HepG2 (cell line): ENCODE measurements around the gene WNT6. TPM values are rescaled to one million over a fixed set of nuclear protein-coding genes. Genes with fewer than 3 reads are reported as not detected.

Source experiments
- AHR ChIP-seq: IDR thresholded peaks from 2 replicates; pipeline ENCODE4 v1.6.1; 2018; ENCODE audit warnings: missing genetic modification reagents, missing compliant biosample characterization
- ATF5 ChIP-seq: sonication (generic); formaldehyde crosslinking; IDR thresholded peaks from 2 replicates; pipeline ENCODE4 v1.4.0; 2020; ENCODE audit warnings: mild to moderate bottlenecking, low read depth, missing genetic modification reagents
- CBFB ChIP-seq: sonication (generic); formaldehyde crosslinking; IDR thresholded peaks from 2 replicates; pipeline ENCODE4 v1.4.0; 2020; ENCODE audit warnings: missing genetic modification reagents
- CERS6 ChIP-seq: sonication (generic); formaldehyde crosslinking; IDR thresholded peaks from 2 replicates; pipeline ENCODE4 v1.5.0; 2020; ENCODE audit warnings: missing genetic modification reagents
- ETS1 ChIP-seq: sonication (generic); formaldehyde crosslinking; IDR thresholded peaks from 2 replicates; pipeline ENCODE4 v1.4.0; 2020; ENCODE audit warnings: missing genetic modification reagents
- FOXO1 ChIP-seq: sonication (generic); formaldehyde crosslinking; IDR thresholded peaks from 2 replicates; pipeline ENCODE4 v1.4.0; 2020; ENCODE audit warnings: missing genetic modification reagents
- HOXA3 ChIP-seq: sonication (generic); formaldehyde crosslinking; IDR thresholded peaks from 2 replicates; pipeline ENCODE4 v1.5.0; 2020; ENCODE audit warnings: missing genetic modification reagents
- KDM1A ChIP-seq: IDR thresholded peaks from 2 replicates; pipeline ENCODE4 v1.6.1; 2016; ENCODE audit warnings: missing compliant biosample characterization
- LCORL ChIP-seq, 2 experiments: fragments of 450-650 bp in 1 of 2; sonication (generic) in 1 of 2; formaldehyde crosslinking in 1 of 2; IDR thresholded peaks; 2 replicates each; pipeline versions ENCODE4 v1.5.0 to v1.6.1; 2017 to 2020; ENCODE audit warnings: antibody characterized with exemption in 1 of 2, missing genetic modification reagents in 1 of 2
- MAFF ChIP-seq: IDR thresholded peaks from 2 replicates; pipeline ENCODE4 v1.6.1; 2011; ENCODE audit warnings: low read depth, low read length, improper control_type of control experiment
- MATR3 ChIP-seq: sonication (generic); formaldehyde crosslinking; IDR thresholded peaks from 2 replicates; pipeline ENCODE4 v1.4.0; 2020; ENCODE audit warnings: missing genetic modification reagents
- MTF1 ChIP-seq: sonication (generic); formaldehyde crosslinking; IDR thresholded peaks from 2 replicates; pipeline ENCODE4 v1.5.0; 2020; ENCODE audit warnings: missing genetic modification reagents
- NR2F2 ChIP-seq: IDR thresholded peaks from 2 replicates; pipeline ENCODE4 v1.6.1; 2012; ENCODE audit warnings: low read depth, inconsistent platforms, borderline replicate concordance
- POLR2AphosphoS2 ChIP-seq: IDR thresholded peaks from 2 replicates; pipeline ENCODE4 v1.6.1; 2011; ENCODE audit warnings: low read depth, low read length, improper control_type of control experiment
- SIN3A ChIP-seq: IDR thresholded peaks from 2 replicates; pipeline ENCODE4 v1.6.1; 2011; ENCODE audit warnings: low read depth, mild to moderate bottlenecking, control low read depth, low read length, borderline replicate concordance
- SNAPC2 ChIP-seq: sonication (generic); formaldehyde crosslinking; IDR thresholded peaks from 2 replicates; pipeline ENCODE4 v1.8.1; 2022; ENCODE audit warnings: mild to moderate bottlenecking, missing genetic modification reagents
- SNRNP70 ChIP-seq: fragments of 200-400 bp; formaldehyde crosslinking; IDR thresholded peaks from 2 replicates; pipeline ENCODE4 v1.6.1; 2017; ENCODE audit warnings: mild to moderate bottlenecking, low read depth, low read length, moderate library complexity
- ZC3H13 ChIP-seq: sonication (generic); formaldehyde crosslinking; IDR thresholded peaks from 2 replicates; pipeline ENCODE4 v1.8.1; 2023; ENCODE audit warnings: mild to moderate bottlenecking, missing genetic modification reagents, moderate library complexity
- ZNF296 ChIP-seq: sonication (generic); formaldehyde crosslinking; conservative IDR thresholded peaks from 2 replicates; pipeline ENCODE4 v1.5.0; 2020; ENCODE audit warnings: mild to moderate bottlenecking, missing genetic modification reagents
- ZNF33A ChIP-seq: sonication (generic); formaldehyde crosslinking; IDR thresholded peaks from 2 replicates; pipeline ENCODE4 v1.5.1; 2020; ENCODE audit warnings: missing genetic modification reagents, mild to moderate bottlenecking, moderate library complexity, borderline replicate concordance
- ZNF468 ChIP-seq: sonication (generic); formaldehyde crosslinking; IDR thresholded peaks from 2 replicates; pipeline ENCODE4 v1.8.0; 2022; ENCODE audit warnings: mild to moderate bottlenecking, moderate library complexity, missing genetic modification reagents
- ZNF660 ChIP-seq: sonication (generic); formaldehyde crosslinking; IDR thresholded peaks from 2 replicates; pipeline ENCODE4 v1.5.1; 2020; ENCODE audit warnings: mild to moderate bottlenecking, low read depth, missing genetic modification reagents, borderline replicate concordance
- ZNF709 ChIP-seq: sonication (generic); formaldehyde crosslinking; IDR thresholded peaks from 2 replicates; pipeline ENCODE4 v1.5.0; 2020; ENCODE audit warnings: mild to moderate bottlenecking, missing genetic modification reagents
- ZNF740 ChIP-seq: sonication (generic); formaldehyde crosslinking; IDR thresholded peaks from 2 replicates; pipeline ENCODE4 v1.4.0; 2020; ENCODE audit warnings: missing genetic modification reagents
- ZNF878 ChIP-seq: sonication (generic); formaldehyde crosslinking; IDR thresholded peaks from 2 replicates; pipeline ENCODE4 v1.8.1; 2023; ENCODE audit warnings: mild to moderate bottlenecking, missing genetic modification reagents, moderate library complexity
- polyA plus RNA-seq, 8 experiments: library from polyadenylated mRNA; depleted of rRNA in 3 of 8; stranded (reverse) in 7 of 8; unstranded in 1 of 8; fragments of >200 nt; fragmentation: Illumina TruSeq in 4 of 8; extraction: Trizol in 4 of 8; gene quantifications; 2 replicates each; pipeline versions ENCODE4 v1.2.1 to v1.2.3, GENCODE V29; 2011 to 2016; ENCODE audit warnings: low read depth in 4 of 8, missing spikeins in 1 of 8, mixed read lengths in 1 of 8; ENCODE audit not compliant: insufficient read depth in 1 of 8
- total RNA-seq, 5 experiments: library from RNA; depleted of rRNA; stranded (reverse); fragments of >200 nt; fragmentation: Illumina TruSeq; extraction: Trizol; gene quantifications; 2 replicates each; pipeline ENCODE4 v1.2.3, GENCODE V29; 2016; ENCODE audit warnings: low read depth in 1 of 5

WNT6 gene
- total and polyA plus RNA-seq, 2 of the 13 experiments (the other 11 are each of a cell fraction or from before 2014, with no cell fraction given) = 0.20 TPM; not detected in 1

GRCh38 chr2:218898109-218898878, 38.7 kb downstream of the WNT6 start (continued):
- no peak for TF ChIP-seq ZNF296 (CRISPR knock-in tag)
- no peak for TF ChIP-seq ZNF33A (CRISPR knock-in tag)
- no peak for TF ChIP-seq ZNF878 (CRISPR knock-in tag)
- TF ChIP-seq MAFF = no peak
- no peak for TF ChIP-seq MTF1 (CRISPR knock-in tag)
- TF ChIP-seq SNAPC2 (CRISPR knock-in tag) = 0 out of 2 replicates have a peak, but pooled peaks have one; percentile 45
- no peak for TF ChIP-seq ZNF709 (CRISPR knock-in tag)
- no peak for TF ChIP-seq ATF5 (CRISPR knock-in tag)
- no peak for TF ChIP-seq POLR2AphosphoS2
- no peak for TF ChIP-seq CERS6 (CRISPR knock-in tag)
- no peak for TF ChIP-seq KDM1A
- TF ChIP-seq ZNF740 (CRISPR knock-in tag) = no peak
- no peak for TF ChIP-seq SNRNP70
- TF ChIP-seq MATR3 = 0 out of 2 replicates have a peak, but pooled peaks have one; percentile 32
- peak; percentile 86 for TF ChIP-seq AHR (CRISPR knock-in tag)
- TF ChIP-seq CBFB (CRISPR knock-in tag) = peak; percentile 69; the same call in 1 of the 2 replicates
- TF ChIP-seq FOXO1 = peak; percentile 23; the same call in 1 of the 2 replicates
- TF ChIP-seq ETS1 (CRISPR knock-in tag) = no peak
- no peak for TF ChIP-seq ZC3H13 (CRISPR knock-in tag)
- no peak for TF ChIP-seq ZNF660 (CRISPR knock-in tag)
- TF ChIP-seq HOXA3 (CRISPR knock-in tag) = peak; percentile 51; the same call in 1 of the 2 replicates
- no peak for TF ChIP-seq SIN3A
- no peak for TF ChIP-seq LCORL (IDR thresholded peaks at IDR 0.05)
- peak; percentile 81 for TF ChIP-seq LCORL (CRISPR knock-in tag; IDR thresholded peaks at IDR 0.05)
- TF ChIP-seq ZNF468 (CRISPR knock-in tag) = no peak
- no peak for TF ChIP-seq NR2F2
